ENCODE data around the gene NFKB1.

- TF ChIP-seq CEBPB (IDR thresholded peaks at IDR 0.05; ENCODE audit: borderline replicate concordance in 1 of 2, low read depth in 2 of 2, low read length in 2 of 2): no peak
- no peak for TF ChIP-seq ATF3 (IDR thresholded peaks at IDR 0.05; ENCODE audit: borderline replicate concordance, extremely low read depth, low read depth, low read length)
- TF ChIP-seq SIN3A (IDR thresholded peaks at IDR 0.05; ENCODE audit: low read depth, low read length): no peak
- TF ChIP-seq ZNF274 (IDR thresholded peaks at IDR 0.05; ENCODE audit: insufficient read depth, insufficient read length): no peak
Measured at GRCh38 chr4:102534845-102535244, 33.7 kb downstream of the NFKB1 start.
